Central memory CD4-positive, alpha-beta T cell (primary cell): Measurements from ENCODE around the gene CDK4.
"Not testable (repeated sequence)": the region's sequence is repeated elsewhere in the genome, so short reads cannot be mapped to it uniquely, and the experiment has no call there.

ENCODE experiments used
- DNase-seq: peaks from one replicate; pipeline ENCODE4 v3.0.0; 2022
- total RNA-seq, 3 experiments: gene quantifications; one replicate each; lab custom pipeline; 2026; lab: John Stamatoyannopoulos, UW

CDK4 gene
- total RNA-seq: 15.6 to 233 (median 41.0) reads per million in 3 experiments

GRCh38 chr12:57751788-57752667 lies at the start of gene CDK4:
CDK4 (minus strand) TSS chr12:57752310; CDS start chr12:57751717, 593 bp downstream.
- peak; percentile 99 for DNase-seq

- no peak for DNase-seq
These were observed 48.9 kb upstream of the CDK4 start for GRCh38 chr12:57800965-57801364.

- DNase-seq: no peak
These were observed 45.8 kb upstream of the CDK4 start for GRCh38 chr12:57797933-57798332.

GRCh38 chr12:57796996-57797395 lies 44.9 kb upstream of the CDK4 start:
- DNase-seq: no peak

GRCh38 chr12:57795354-57795753 lies 43.2 kb upstream of the CDK4 start:
- no peak for DNase-seq

GRCh38 chr12:57793920-57794319 lies 41.8 kb upstream of the CDK4 start:
- no peak for DNase-seq

- no peak for DNase-seq
These were observed 31.8 kb upstream of the CDK4 start for GRCh38 chr12:57783861-57784260.

- no peak for DNase-seq
These were observed 31.3 kb upstream of the CDK4 start for GRCh38 chr12:57783466-57783801.

GRCh38 chr12:57782608-57783465 lies 30.7 kb upstream of the CDK4 start, which contains the start of gene TSFM:
TSFM (plus strand) TSS chr12:57782787; CDS start chr12:57782802, 15 bp downstream.
- peak; percentile 93 for DNase-seq

- DNase-seq: no peak
These were observed 30.1 kb upstream of the CDK4 start for GRCh38 chr12:57782243-57782607.

- DNase-seq: no peak
These were observed 29.7 kb upstream of the CDK4 start for GRCh38 chr12:57781801-57782200.

- peak; percentile 47 for DNase-seq
These were observed 29.1 kb upstream of the CDK4 start for GRCh38 chr12:57781244-57781643.

- no peak for DNase-seq
These were observed 28.3 kb upstream of the CDK4 start for GRCh38 chr12:57780284-57780897.

- DNase-seq: no peak
These were observed 27.6 kb upstream of the CDK4 start for GRCh38 chr12:57779736-57780135.

GRCh38 chr12:57777911-57778310 lies 25.8 kb upstream of the CDK4 start:
- no peak for DNase-seq

- DNase-seq: no peak
These were observed 25.3 kb upstream of the CDK4 start for GRCh38 chr12:57777367-57777766.

GRCh38 chr12:57776247-57776587 lies 24.1 kb upstream of the CDK4 start:
- DNase-seq: no peak

- DNase-seq: no peak
These were observed 23.6 kb upstream of the CDK4 start for GRCh38 chr12:57775563-57776246.

GRCh38 chr12:57775044-57775443 lies 22.9 kb upstream of the CDK4 start:
- DNase-seq: no peak

- DNase-seq: not testable (repeated sequence)
These were observed 22.5 kb upstream of the CDK4 start for GRCh38 chr12:57774634-57775033.

GRCh38 chr12:57772429-57773322 lies 20.6 kb upstream of the CDK4 start, which contains the start of gene EEF1AKMT3:
EEF1AKMT3 (plus strand) TSS chr12:57772614; CDS start chr12:57772725, 111 bp downstream.
- no peak for DNase-seq
